ENCODE measurements around the gene AVPI1. TPM values are rescaled to one million over a fixed set of nuclear protein-coding genes. Genes with fewer than 3 reads are reported as not detected.

AVPI1 gene
- total and polyA plus RNA-seq, 2 of the 13 experiments (the other 11 are each of a cell fraction or from before 2014, with no cell fraction given): 39.8 to 61.2 TPM

GRCh38 chr10:97640174-97640867, 46.7 kb downstream of the AVPI1 start, which contains the start of gene PI4K2A (continued):
- no peak for TF ChIP-seq ZNF10 (CRISPR knock-in tag; IDR thresholded peaks at IDR 0.05; ENCODE audit: borderline replicate concordance, low read depth)
- TF ChIP-seq ZNF547 (CRISPR knock-in tag; IDR thresholded peaks at IDR 0.05): no peak
- TF ChIP-seq ZNF609 (CRISPR knock-in tag; IDR thresholded peaks at IDR 0.05; ENCODE audit: borderline replicate concordance): no peak
- no peak for TF ChIP-seq ZBTB10 (CRISPR knock-in tag; IDR thresholded peaks at IDR 0.05; ENCODE audit: borderline replicate concordance)
- 0 out of 2 replicates have a peak, but pooled peaks have one; percentile 32 for TF ChIP-seq ZNF678 (CRISPR knock-in tag; IDR thresholded peaks at IDR 0.05)
- no peak for TF ChIP-seq RORA (CRISPR knock-in tag; IDR thresholded peaks at IDR 0.05)
- TF ChIP-seq TBX2 (CRISPR knock-in tag; IDR thresholded peaks at IDR 0.05; ENCODE audit: borderline replicate concordance): peak; percentile 68; the same call in 1 of the 2 replicates
- TF ChIP-seq TBL1XR1 (IDR thresholded peaks at IDR 0.05; ENCODE audit: borderline replicate concordance, low read length, partially characterized antibody): no peak
- TF ChIP-seq U2AF1 (optimal IDR thresholded peaks at IDR 0.05; ENCODE audit: low read depth, low read length): no peak
- TF ChIP-seq PBX3 (CRISPR knock-in tag; IDR thresholded peaks at IDR 0.05; ENCODE audit: borderline replicate concordance): no peak
- TF ChIP-seq AKNA (CRISPR knock-in tag; IDR thresholded peaks at IDR 0.05; ENCODE audit: borderline replicate concordance): no peak
- TF ChIP-seq BRCA1 (CRISPR knock-in tag; IDR thresholded peaks at IDR 0.05): no peak
- TF ChIP-seq ZNF263 (CRISPR knock-in tag; IDR thresholded peaks at IDR 0.05): no peak
- TF ChIP-seq SIN3A (IDR thresholded peaks at IDR 0.05; ENCODE audit: borderline replicate concordance, low read depth, low read length): peak; percentile 40

All from HepG2 (cell line).